Measurements from ENCODE around the gene TMEM198. TPM values are rescaled to one million over a fixed set of nuclear protein-coding genes. Genes with fewer than 3 reads are reported as not detected.

The TMEM198 gene
- total and polyA plus RNA-seq, 2 of the 4 experiments (the other 2 are of a cell fraction) = 0.18 to 2.2 TPM

DNA sequence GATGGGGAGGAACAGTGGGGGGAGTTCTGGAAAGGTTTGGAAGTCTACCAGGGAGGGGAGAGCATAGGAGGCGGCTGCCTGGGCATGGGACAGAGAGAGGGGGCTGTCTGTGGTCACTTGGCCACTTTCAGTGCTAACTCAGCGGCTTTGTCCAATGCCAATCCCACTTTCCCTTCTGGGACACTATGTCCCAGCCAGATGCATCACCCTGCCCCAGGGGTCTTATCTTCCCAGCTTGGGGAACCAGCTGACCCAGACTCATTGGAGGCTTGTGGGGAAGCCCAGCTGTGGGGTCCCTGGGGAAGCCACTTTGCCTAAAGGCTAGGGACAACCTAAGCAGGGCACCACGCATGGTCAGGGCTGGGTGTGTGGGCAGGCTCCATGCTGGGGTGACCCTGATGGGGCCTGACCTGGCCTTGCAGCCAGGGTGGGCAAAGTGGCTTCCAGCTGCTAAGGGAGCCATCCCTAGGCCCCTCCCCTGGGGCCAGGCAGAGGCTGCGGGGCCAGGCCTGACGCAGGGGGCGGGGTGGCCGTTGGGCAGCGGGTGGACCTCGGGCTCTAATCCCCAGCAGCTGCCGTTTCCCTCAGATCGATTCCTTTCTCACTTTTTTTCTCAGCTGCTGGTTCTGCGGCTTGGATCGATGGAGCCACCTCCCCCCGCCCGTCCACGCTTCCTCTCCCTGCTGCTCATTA, 31.2 kb upstream of the TMEM198 start (continued):
- TF ChIP-seq CTCF (conservative IDR thresholded peaks at IDR 0.05; ENCODE audit: low read depth, low read length) (no peak), RFX5 (IDR thresholded peaks at IDR 0.05; ENCODE audit: low read depth, low read length) (no peak), FOS (IDR thresholded peaks at IDR 0.05; ENCODE audit: low read depth, low read length) (no peak), NFE2L2 (IDR thresholded peaks at IDR 0.05; ENCODE audit: low read depth, low read length) (no peak)

DNA sequence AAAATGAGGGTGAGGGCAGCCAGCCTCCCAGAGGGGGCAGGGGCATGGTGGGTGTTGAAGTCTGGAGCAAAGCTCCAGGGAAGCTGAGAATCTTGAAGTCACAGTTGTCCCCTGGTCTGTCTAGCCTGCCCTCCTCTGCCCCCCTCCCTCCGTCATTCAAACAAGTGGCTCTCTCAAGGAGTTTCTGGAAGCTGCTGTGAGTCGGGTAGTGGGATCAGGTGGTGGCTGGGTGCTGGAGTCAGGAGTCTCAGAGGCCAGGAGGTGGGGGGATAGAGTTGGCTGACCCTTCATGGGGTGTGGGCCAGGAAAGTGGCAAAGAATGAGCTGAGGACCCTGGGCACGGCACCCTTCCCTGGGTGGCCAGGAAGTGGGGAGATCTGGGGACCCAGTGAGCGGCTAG, 30.0 kb upstream of the TMEM198 start:
- H2BK15ac ChIP-seq (ENCODE audit: low read depth, low read length) = no peak overlapping the region
- H2AK9ac ChIP-seq (replicated peaks; ENCODE audit: low read depth, low read length, poor library complexity) = no peak overlapping the region
- BruUV-seq (replicated peaks) = no TSS peak
- no peaks in the 10 kb centered on the region for H3K9me3 ChIP-seq (ENCODE audit: control insufficient read depth, insufficient read depth, low read length)
- H4K20me1 ChIP-seq (ENCODE audit: insufficient read depth, low read length) = no peaks in the 10 kb centered on the region
- H4K5ac ChIP-seq (ENCODE audit: low read depth, low read length) = no peak overlapping the region
- dilution Hi-C loops (cut with HindIII; ENCODE audit: low sequenced_read_pairs, unreplicated experiment) = no loop called here
- H3K18ac ChIP-seq (ENCODE audit: low read depth, low read length) = no peak overlapping the region
- no peak overlapping the region for H3K56ac ChIP-seq (ENCODE audit: extremely low read depth, insufficient read depth, low read length)
- no peaks in the 10 kb centered on the region for H3K36me3 ChIP-seq (ENCODE audit: control insufficient read depth, insufficient read depth, low read length)
- no peak for DNase-seq
- no peak overlapping the region for H3K23ac ChIP-seq (ENCODE audit: low read depth, low read length)
- no peak for ATAC-seq (ENCODE audit: low read depth)
- no peaks in the 10 kb centered on the region for H3K9me1 ChIP-seq (ENCODE audit: insufficient read depth, low read length)
- H3K4ac ChIP-seq (ENCODE audit: low read depth, low read length) = no peak overlapping the region
- no peak overlapping the region for H2BK20ac ChIP-seq (ENCODE audit: low read depth, low read length)
- intact Hi-C loops (cut with micrococcal nuclease) = no loop called here
- in situ Hi-C loops (cut with MboI; ENCODE audit: low sequenced_read_pairs) = no loop called here
- no peaks in the 10 kb centered on the region for H3K79me1 ChIP-seq (ENCODE audit: low read depth in 1 of 2, low read length in 2 of 2)
- TF ChIP-seq RAD21 (IDR thresholded peaks at IDR 0.05; ENCODE audit: low read length) (no peak), BHLHE40 (IDR thresholded peaks at IDR 0.05; ENCODE audit: low read depth, low read length) (no peak), CTCF (conservative IDR thresholded peaks at IDR 0.05; ENCODE audit: low read depth, low read length) (no peak)
- no peak overlapping the region for H4K91ac ChIP-seq (ENCODE audit: insufficient read depth, low read depth, low read length)
- no peak overlapping the region for H3K27ac ChIP-seq (ENCODE audit: insufficient read depth, low read length)
- POLR2A ChIA-PET (ENCODE audit: unreplicated experiment) = no interaction called here
- no peak overlapping the region for H2AK5ac ChIP-seq (ENCODE audit: low read depth, low read length)
- H3K4me2 ChIP-seq (ENCODE audit: low read depth, low read length) = peak overlapping the region; percentile 52; the same call in 1 of the 2 replicates
- no peak overlapping the region for H3K4me3 ChIP-seq (ENCODE audit: insufficient read depth, low read depth, low read length)
- H3K14ac ChIP-seq (replicated peaks; ENCODE audit: low read depth, low read length) = no peak overlapping the region
- H3K4me1 ChIP-seq (ENCODE audit: control insufficient read depth, insufficient read depth, low read length) = peaks cover 8% of the 10 kb centered on the region; the same call in 1 of the 2 replicates
- no peak overlapping the region for H2AFZ ChIP-seq (replicated peaks; ENCODE audit: low read length, poor library complexity)
- H3K9ac ChIP-seq (ENCODE audit: low read depth, low read length) = no peak overlapping the region
- no peak overlapping the region for H2BK5ac ChIP-seq (ENCODE audit: low read depth, low read length, poor library complexity, severe bottlenecking)
- CTCF ChIA-PET = interaction anchor here (1.5 kb wide), 1 partner anchor 111 kb away, joined by 5 read pairs; no protein-coding TSS in a partner anchor
- no peak overlapping the region for H2BK120ac ChIP-seq (ENCODE audit: low read depth, low read length)
- peaks cover 78% of the 10 kb centered on the region for H3K27me3 ChIP-seq (ENCODE audit: control insufficient read depth, insufficient read depth, low read length)
- WGBS, 2 experiments (ENCODE audit: extremely low coverage in 2 of 2, insufficient read length in 1 of 2) = 0% methylated on average over 1 of the region's 4 CpGs; no CpG with 5 or more reads in 1 of the 2 experiments
- H4K8ac ChIP-seq (ENCODE audit: low read depth in 2 of 2, low read length in 2 of 2) = no peak overlapping the region

Measured in IMR-90 (cell line).